ENCODE data around the gene PPIP5K1.
"Not testable (repeated sequence)": the region's sequence is repeated elsewhere in the genome, so short reads cannot be mapped to it uniquely, and the experiment has no call there.

The PPIP5K1 gene

DNA sequence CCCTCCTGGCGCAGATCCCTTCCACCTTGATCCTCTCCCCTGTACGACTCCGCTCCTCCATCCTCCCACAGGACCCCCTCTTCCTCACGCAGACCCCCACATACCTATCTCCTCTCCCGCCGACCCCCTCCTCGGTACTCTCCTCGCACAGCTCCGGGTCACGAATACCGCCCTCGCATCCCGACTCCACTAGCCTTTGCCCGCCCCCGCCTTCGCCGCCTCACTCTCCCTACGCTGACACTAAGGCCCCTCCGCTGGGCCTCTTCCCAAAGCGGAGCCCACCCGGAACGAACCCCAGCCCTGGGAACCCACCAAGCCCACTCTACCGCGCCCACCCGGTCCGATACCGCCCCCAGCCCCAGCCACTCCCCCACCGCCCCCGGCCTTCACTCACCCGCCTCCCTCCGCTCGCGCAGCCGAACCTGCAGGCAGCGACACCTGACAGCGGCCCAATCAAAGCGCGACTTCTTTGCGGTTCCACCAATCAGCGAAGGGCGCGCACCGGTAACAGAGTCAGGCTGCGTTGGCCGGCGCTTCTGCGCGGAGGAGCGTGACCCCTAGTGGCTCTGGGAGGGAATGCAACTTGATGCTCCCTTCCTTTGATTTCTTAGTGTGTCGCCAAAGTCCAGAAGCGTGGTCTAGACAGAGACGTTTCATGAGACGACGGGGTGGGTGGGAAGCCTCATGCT is at the start of gene PPIP5K1:
TSS of gene PPIP5K1 (minus strand) at position 431 of the 689 bp plus-strand sequence. CDS start 5,704 bp downstream, outside the sequence.
- FAIRE-seq, result peak; percentile 91

DNA sequence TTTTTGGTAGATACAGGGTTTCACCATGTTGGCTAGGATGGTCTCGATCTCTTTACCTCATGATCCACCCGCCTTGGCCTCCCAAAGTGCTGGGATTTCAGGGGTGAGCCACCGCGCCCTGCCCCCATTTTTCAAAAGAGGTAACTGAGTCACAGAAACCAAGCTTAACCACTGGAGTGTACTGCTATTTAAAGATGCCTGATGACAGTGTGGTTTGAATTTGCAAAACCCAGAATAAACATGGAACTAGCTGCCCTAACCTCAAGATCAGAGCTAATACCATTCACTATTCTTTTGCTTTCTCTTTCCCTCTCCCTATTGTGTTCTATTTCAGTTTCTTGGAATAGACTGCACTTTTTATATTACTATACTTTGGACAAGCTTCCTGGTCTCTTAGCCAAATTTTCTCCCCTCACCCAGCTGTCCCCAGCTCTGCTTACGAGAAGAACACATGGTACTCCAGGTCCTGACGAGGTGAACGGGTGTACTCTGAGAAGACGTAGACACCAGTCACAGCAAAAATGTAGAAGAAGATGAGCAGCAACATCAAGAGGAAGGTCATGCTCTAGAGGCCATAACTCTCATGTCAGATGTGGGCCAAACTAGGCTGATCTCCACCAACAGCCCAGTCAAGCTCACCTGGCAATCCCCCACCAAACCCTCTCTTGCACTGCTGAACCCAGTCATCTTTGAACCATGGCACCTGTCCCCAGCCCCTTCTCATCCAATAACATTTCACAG is 48.6 kb upstream of the PPIP5K1 start:
- not testable (repeated sequence) for FAIRE-seq

DNA sequence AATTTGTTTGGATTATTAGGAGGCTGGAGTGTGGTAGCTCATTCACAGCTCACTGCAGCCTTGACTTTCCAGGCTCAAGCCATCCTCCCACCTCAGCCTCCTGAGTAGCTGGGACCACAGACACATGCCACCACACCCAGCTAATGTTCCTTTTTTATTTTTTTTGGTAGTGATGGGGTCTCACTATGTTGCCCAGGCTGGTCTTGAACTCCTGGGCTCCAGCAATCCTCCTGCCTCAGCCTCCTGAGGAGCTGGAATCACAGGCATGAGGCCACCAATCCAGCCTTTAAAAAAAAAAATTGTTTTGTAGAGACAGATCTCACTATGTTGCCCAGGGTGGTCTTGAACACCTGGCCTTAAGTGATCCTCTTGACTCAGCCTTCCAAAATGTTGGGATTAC is 36.9 kb upstream of the PPIP5K1 start:
- not testable (repeated sequence) for FAIRE-seq

DNA sequence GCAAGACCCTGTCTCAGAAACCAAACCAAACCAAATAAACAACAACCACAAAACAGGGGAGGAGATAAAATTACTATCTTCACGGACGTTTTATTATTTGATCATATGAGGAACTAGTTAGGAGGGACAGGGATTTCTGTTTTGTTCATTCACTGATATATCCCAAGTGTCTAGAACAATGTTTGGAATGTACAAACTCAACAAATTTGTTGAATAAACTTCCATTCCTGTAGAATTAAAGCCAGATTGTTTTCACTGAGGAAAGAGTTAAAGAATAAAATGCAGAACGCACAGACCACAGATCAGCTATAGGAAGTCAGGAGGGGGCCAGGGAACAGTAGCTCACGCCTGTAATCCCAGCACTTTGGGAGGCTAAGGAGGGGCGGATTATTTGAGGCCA is 35.1 kb upstream of the PPIP5K1 start:
- FAIRE-seq, result no peak

DNA sequence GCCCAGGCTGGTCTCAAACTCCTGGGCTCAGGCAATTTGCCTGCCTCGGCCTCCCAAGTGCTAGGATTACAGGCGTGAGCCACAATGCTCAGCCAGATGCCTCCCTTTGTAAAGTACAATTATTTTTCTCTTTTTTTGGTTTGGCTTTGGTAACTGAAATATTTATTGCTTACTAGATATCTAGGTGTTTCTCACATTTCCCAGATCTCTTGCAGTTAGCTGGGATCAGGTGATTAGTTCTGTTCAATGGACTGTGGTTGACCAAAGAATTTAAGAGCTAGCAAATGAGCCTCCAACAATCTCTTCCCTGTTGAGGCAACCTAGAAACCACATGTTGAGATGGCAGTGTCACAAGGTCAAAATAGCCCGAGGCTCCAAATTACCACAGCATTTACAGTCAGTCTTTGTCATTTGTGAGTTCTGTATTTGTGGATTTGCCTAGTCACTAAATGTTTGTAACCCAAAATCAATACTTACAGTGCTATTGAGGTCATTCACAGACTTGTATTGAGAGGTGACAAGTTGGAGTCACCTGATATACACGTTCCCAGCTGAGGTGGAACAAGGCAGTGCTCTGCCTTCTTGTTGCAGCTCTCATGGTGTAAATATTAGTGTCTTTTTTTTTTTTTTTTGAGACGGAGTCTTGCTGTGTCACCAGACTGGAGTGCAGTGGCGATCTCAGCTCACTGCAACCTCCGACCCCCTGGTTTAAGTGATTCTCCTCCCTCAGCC is 32.2 kb upstream of the PPIP5K1 start:
- not testable (repeated sequence) for FAIRE-seq

DNA sequence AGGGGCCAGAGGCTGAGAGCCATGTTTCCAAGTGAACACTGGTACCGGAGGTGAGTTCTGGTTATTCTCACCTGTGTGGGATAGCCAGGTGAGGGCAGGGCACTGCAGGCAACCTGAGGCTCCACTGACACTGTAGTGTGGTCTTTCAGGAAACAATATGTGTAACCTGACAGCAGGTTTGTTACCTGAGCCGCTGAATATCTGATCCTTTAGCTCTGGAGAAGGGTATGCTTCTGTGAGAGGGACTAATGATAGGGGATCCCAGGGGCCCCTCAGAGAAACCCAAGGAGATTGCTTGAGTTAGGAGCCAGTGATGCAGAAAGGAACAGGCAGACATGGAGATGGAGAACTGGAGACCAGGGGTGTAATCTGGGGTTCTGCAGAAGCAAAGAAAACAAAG is 28.7 kb upstream of the PPIP5K1 start, which contains the start of gene STRC:
TSS of gene STRC (minus strand) at position 101 of the 400 bp plus-strand sequence. CDS start at position 23, 78 bp downstream.
- not testable (repeated sequence) for FAIRE-seq

DNA sequence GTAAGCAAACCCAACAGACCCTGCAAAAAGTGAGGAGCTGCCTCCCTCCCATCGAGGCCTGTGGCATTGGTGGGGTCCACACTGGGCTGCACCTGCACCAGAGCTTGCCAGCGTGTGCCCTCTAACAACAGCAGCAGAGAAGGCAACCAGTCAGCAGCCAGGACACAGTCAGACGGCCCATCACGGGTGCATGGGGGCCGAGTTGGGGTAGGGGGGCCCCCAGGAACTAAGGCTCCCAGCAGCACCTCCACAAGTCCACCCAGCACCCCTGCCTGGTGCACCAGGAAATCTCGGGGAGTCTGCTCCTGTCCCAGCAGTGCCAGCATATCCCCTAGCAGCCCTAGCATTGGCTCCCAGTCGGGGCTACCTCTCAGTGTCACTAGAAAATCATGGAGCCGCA is 27.7 kb upstream of the PPIP5K1 start:
- FAIRE-seq, result not testable (repeated sequence)

DNA sequence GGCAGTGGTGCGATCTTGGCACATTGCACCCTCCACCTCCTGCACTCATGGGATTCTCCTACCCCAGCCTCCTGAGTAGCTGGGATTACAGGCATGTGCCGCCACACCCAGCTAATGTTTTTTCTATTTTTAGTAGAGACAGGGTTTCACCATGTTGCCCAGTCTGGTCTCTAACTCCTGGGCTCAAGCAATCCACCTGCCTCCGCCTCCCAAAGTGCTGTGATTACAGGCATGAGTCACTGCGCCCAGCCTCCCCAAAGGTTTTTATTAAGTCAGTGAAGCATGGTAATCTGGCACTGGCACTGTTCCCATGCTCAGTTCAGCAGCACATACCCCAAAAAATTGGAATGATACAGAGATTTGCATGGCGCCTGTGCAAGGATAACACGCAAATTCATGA is 12.2 kb upstream of the PPIP5K1 start:
- FAIRE-seq, result not testable (repeated sequence)

DNA sequence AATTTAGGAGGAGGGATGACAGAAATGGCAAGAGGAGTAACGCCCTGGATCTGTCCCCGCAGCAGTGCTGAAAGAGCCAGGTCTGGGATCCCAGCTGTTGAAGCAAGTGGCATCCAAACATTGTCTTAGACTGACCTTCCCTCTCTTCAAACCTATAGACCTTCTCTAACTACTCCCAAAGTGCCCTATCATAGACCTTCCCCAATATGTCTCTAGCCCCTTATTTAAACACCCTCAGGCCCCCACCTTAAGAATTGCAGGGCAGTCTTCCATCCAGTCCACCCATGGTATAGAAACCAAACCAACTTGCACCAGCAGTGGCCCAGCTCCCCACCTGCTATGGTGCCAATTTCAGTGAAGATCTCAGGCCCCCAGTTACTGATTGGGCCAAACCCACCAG is 10.2 kb upstream of the PPIP5K1 start:
- FAIRE-seq, result not testable (repeated sequence)

DNA sequence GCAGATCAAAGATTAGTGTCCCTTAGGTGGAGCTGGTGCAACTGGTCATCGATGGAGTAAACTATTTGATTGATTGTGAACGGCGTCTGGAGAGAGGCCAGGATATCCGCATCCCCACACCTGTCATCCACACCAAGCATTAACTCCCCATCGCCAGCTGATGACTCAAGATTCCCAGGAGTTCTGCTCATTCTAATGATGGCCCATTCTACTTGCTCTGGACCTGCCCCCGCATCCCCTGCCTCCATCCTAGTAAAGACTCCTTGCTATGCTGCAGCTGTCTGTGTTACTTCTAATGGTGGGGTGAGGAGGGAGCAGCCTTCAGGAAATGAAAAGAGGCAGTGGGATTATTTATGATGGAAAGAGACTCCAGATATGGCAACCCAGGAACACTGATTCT is 9.1 kb upstream of the PPIP5K1 start:
- not testable (repeated sequence) for FAIRE-seq

DNA sequence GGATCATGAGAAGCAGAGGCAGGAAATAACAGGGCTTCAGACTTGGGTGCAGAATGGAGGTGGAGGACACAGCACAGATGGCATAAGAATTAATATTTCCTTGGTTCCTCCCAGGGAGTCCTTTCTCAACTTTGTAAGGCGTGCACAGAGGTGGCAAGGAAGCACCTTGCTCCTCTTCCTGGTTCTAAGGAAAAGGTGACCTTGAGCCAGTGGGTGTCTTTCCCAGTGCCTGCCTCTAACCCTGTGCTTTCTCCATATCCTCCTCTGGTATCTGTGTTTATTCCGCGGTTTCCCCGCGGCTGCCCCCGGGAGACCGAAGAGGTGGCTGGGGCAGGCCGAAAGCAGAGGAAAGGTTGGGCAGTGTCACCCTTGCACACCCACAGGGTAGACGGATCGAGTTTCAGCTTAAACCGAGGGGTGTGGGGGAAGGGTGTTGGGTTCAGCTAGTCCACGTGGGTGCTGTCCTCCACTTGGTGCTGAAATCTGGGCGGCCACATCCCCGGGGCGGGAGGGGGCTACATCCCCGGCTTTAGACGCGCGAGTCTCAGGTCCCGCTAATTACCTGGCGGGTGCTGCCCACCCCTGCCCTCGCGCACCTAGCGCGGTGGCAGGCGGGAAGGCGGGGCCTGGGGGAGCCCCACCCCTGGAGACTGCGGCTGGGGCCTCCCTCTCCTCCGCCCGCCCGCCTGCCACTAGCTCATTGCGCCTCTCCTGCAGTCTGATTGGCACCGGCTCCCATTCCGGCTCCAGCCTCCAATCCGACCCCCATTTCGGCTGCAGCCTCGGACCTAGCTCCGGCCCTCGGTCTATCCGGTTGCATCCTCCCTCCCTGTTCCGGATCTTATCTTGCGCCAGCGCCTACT is 3.6 kb upstream of the PPIP5K1 start, which contains the start of gene CKMT1B:
TSS of gene CKMT1B (plus strand) at position 700 of the 863 bp plus-strand sequence. CDS start 192 bp downstream, outside the sequence.
- not testable (repeated sequence) for FAIRE-seq

DNA sequence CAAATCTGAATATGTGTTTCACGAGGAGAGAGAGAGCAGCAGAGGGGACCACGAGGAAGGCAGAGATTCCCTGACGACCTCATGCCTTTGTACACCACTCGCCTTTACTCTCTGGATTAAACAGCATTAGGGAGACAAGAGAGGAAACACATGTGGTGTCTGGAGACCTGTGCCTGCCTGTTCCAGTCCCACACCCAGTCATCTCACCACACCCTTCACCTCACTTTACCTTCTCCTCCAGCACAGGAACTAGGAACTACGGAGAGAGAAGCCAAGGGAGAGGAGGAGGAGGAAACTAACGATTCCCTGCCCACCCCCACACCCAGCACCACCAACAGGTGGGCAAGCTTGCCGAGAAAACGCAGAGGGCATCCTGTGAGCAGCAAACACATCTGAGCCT is 2.8 kb upstream of the PPIP5K1 start:
- not testable (repeated sequence) for FAIRE-seq

DNA sequence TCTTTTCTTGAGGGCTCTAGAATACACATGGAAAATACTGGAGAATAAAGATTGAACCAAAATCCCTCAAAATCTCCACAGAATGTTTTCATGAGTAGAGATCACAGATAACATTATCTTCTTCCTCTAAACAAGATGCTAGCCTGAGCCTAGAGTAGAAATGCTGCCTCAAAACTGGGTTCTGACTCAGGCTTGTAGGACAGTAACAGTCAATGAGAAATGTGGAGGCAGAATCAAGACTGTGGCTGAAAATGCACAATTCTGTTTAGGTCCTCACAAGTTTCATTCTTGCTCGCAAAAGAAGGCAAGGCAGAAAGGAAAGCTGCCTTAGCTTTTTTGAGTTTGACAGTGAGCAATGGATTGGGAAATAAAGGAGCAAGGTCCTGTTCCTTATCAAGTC is 15.4 kb downstream of the PPIP5K1 start:
- FAIRE-seq, result not testable (repeated sequence)

DNA sequence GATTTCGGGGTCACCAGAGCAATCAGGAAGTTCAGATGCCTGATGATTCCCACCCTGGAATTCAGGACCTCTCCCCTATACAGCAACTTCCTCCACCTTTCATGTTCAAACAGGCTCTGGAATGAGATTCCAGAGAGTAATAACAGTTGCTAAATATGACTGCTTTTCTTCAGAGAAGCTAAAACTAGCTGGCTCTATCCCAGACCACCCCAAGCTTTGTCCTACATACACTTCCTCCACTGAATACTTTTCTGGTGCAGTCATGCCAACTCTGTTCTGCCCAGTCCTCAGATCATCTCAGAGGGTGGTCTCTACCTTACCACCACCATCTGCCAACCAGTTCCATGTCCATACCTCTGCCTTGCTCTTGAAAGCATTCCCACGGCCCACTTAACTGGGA is 23.4 kb downstream of the PPIP5K1 start:
- FAIRE-seq, result not testable (repeated sequence)

DNA sequence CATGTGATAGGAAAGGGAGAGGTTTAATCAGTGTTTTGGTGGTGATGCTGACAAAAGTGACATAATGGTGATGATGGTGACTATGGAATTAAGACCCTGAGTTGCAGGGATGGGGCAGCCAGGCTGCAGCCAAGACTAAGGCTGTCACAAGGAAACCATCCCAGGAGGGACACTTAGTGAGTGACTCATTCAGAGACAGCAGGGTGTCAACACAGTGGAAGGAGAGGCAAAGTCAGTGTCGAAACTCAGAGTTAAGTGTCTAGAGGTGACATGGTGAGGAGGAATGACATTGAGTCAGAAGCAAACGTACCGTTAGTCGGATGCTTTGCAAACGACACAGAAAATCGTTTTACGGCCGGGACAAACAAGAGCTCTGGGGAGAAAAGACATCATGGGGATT is 26.2 kb downstream of the PPIP5K1 start:
- not testable (repeated sequence) for FAIRE-seq

DNA sequence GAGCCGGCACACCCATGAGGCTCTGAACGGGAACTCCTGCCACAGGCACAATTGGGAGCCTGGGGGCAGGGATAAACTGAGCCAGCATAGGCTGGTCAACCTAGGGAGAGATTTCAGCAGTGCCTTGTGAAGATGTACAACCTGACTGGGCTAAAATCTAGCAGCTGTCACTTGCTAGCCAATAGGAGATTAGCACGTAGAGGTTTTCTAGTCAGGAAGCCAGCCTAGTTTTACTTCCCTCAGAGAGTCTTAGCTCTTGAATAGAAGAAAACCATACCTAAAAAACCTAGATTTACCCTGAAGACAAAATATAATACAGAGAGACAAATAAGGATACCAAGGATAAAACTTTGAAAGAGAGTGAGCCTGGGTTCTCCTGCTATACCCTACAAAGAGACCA is 27.3 kb downstream of the PPIP5K1 start:
- not testable (repeated sequence) for FAIRE-seq

DNA sequence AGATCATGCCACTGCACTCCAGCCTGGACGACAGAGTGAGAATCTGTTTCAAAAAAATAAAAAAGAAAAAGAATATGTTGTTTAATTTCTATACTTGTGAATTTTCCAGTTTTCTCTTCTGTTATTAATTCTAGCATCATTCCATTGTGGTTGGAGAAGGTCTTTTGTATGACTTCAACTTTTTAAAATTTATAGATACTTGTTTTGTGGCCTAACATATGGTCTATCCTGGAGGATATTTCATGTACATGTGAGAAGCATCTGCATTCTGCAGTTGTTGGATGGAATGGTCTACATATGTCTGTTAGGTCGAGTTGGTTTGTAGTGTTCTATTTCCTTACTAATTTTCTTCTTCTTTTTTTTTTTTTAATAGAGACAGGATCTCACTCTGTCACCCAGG is 37.0 kb downstream of the PPIP5K1 start:
- no peak for FAIRE-seq

DNA sequence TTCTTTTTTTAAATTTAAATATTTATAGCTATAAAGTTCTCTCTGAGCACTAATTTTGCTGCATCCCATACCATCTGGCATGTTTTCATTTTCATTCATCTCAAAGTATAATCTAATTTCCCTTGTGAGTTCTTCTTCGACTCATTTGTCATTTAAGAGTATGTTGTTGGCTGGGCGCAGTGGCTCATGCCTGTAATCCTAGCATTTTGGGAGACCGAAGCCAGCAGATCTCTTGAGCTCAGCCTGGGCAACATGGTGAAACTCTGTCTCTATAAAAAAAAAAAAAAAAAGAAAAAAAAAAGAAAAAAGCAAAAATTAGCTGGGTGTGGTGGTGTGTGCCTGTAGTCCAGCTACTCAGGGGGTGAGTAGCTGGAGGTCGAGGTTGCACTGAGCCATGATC is 37.8 kb downstream of the PPIP5K1 start:
- no peak for FAIRE-seq

DNA sequence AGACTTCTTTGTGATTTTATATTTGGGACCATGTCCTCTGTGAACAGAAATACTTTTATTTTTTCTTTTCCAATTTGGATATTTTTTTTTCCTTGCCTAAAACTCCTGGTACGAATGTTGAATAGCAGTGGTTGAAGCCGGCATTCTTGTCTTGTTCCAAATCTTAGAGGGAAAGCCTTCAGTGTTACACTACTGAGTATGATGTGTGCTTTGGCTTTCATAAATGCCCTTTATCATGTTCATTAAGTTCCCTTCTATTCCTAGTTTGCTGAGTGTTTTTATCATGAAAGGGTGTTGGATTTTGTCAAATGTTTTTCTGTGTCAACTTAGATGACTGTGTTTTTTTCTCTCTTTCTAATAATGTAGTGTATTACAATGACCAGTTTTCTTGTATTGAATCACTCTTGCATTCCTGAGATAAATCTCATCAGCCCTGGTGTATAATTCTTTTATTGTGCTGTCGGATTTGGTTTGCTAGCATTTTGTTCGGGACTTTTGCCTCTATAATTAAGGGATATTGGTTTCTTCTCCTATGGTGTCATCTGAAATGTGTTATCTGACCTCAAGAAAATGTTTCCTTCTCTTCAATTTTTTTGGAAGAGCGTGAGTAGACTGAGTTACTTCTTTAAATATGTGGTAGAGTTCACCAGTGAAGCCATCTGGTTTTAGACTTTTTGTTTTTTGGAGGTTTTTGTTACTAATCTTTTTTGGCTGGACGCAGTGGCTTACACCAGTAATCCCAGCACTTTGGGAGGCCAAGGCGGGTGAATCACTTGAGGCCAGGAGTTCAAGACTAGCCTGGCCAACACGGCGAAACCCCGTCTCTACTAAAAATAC is 39.3 kb downstream of the PPIP5K1 start:
- no peak for FAIRE-seq

DNA sequence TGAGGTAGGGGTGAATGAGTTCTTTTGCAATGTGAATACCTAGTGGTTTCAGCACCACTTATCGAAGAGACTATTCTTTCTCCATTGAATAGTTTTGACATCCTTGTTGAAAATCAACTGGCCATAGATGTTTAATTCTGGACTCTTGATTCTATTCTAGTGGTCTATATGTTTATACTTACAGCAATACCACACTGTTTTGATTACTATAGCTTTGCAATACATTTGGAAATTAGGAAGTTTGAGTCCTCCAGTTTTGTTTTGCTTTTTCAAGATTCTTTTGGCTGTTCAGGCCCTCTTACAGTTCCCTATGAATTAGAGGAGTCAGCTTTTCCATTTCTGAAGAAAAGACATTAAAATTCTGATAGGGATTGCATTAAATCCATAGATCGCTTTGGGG is 42.5 kb downstream of the PPIP5K1 start:
- FAIRE-seq, result no peak

DNA sequence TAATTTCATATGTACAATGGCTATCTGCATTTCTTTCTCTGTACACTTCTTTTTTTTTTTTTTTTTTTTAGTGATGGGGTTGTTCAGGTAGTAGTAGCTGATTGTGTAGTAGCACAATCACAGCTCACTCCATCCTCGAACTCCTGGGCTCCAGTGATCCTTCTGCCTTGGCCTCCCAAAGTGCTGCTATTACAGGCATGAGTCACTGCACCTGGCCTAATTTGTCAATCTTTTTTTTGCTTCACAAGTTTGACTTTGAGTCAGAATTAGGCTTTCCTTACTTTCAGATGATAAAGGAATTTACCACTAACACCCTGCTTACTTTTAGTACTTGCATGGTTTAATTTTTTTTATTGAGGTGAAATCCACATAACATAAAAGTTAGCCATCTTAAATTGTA is 44.6 kb downstream of the PPIP5K1 start:
- no peak for FAIRE-seq
